LNCAP (cell line): ENCODE measurements around the gene IL10.
A peak's percentile ranks its signal among the peaks of the same experiment; 100 is the strongest.

Experiments used
- TF ChIP-seq, protein P1 (sequence below): fragments of 450-650 bp; IDR thresholded peaks from 2 replicates; pipeline ENCODE4 v1.5.1; 2017; ENCODE audit warnings: mild to moderate bottlenecking

IL10 gene

DNA sequence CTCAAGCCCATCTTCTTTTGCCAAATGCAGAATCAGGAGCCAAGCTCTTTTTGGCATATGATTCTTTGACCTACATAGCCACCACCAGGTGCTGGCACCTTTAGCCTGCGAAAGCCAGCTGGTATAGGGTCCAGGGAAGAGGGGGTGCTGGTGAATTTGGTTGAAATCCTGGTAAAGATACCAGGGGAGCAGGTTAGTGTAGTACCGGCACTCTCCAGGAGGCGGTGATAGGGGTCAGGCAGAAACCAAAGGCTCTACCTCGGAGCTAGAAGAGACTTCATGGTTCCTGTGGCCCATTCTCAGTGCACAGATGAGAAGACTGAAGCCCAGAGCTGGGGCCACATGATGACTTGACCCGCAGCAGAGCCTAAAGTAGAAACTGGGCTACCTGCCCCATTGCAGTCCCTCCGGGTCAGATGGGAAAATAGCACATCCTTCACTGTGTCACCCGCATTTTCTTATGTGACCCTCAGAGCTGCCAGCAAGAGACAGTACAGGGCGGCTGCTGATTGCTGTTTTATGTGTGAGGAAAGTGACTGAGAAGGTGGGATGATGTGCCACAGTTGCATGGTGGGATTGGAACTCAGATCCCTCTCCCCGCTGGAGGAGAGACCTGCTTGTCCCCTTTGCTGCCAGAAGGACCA is 37.7 kb downstream of the IL10 start:
- TF ChIP-seq, protein P1, sequence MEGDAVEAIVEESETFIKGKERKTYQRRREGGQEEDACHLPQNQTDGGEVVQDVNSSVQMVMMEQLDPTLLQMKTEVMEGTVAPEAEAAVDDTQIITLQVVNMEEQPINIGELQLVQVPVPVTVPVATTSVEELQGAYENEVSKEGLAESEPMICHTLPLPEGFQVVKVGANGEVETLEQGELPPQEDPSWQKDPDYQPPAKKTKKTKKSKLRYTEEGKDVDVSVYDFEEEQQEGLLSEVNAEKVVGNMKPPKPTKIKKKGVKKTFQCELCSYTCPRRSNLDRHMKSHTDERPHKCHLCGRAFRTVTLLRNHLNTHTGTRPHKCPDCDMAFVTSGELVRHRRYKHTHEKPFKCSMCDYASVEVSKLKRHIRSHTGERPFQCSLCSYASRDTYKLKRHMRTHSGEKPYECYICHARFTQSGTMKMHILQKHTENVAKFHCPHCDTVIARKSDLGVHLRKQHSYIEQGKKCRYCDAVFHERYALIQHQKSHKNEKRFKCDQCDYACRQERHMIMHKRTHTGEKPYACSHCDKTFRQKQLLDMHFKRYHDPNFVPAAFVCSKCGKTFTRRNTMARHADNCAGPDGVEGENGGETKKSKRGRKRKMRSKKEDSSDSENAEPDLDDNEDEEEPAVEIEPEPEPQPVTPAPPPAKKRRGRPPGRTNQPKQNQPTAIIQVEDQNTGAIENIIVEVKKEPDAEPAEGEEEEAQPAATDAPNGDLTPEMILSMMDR = peak; percentile 85

- TF ChIP-seq, protein P1 = no peak
Measured at GRCh38 chr1:206732992-206733391, 39.3 kb downstream of the IL10 start.

DNA sequence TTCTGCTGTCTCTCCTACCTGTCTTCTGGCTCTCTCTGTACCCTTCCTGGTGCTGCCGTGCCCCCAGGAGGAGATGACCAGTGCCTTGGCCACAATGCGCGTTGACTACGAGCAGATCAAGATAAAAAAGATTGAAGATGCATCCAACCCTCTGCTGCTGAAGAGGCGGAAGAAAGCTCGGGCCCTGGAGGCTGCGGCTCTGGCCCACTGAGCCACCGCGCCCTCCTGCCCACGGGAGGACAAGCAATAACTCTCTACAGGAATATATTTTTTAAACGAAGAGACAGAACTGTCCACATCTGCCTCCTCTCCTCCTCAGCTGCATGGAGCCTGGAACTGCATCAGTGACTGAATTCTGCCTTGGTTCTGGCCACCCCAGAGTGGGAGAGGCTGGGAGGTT is 39.8 kb downstream of the IL10 start:
- TF ChIP-seq, protein P1 = no peak

- TF ChIP-seq, protein P1 = no peak
Measured at GRCh38 chr1:206729507-206729906, 42.8 kb downstream of the IL10 start.

DNA sequence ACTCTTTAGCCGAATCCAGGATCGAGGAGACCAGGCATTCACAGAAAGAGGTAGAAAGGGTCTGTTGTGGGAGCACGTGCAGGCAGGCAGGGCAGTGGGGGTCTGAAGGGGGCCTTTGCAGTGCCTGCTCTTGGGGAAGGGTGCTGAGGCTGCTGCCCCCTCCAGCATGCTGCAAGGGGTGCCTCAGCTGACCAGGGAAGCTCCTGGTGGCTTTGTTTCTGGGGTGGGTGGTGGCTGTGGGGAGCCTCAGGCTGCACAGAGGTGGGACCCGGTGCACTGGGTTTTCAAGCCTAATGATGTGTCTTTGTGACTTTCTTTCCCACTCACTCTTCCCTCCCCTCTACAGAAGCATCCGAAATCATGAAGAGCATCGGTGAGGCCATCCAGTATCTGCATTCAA is 43.2 kb downstream of the IL10 start:
- TF ChIP-seq, protein P1 = no peak

GRCh38 chr1:206728697-206728987 is 43.7 kb downstream of the IL10 start:
- TF ChIP-seq, protein P1 = no peak

GRCh38 chr1:206727981-206728696 is 44.2 kb downstream of the IL10 start:
- TF ChIP-seq, protein P1 = no peak
